ENCODE data around the gene DNAJC13.
"Not testable (repeated sequence)": the region's sequence is repeated elsewhere in the genome, so short reads cannot be mapped to it uniquely, and the experiment has no call there.

DNAJC13 gene

GRCh38 chr3:132416807-132417694, at the start of gene DNAJC13:
TSS of gene DNAJC13 (plus strand) at chr3:132417502. CDS start at chr3:132434551, 17,049 bp downstream.
- peak; percentile 85 for DNase-seq

- DNase-seq = no peak
Observed at GRCh38 chr3:132368515-132368914, 48.8 kb upstream of the DNAJC13 start.

- no peak for DNase-seq
Observed at GRCh38 chr3:132368962-132369361, 48.3 kb upstream of the DNAJC13 start.

- DNase-seq = not testable (repeated sequence)
Observed at GRCh38 chr3:132376945-132377354, 40.4 kb upstream of the DNAJC13 start.

- no peak for DNase-seq
Observed at GRCh38 chr3:132378048-132378762, 39.1 kb upstream of the DNAJC13 start.

- peak; percentile 80 for DNase-seq
Observed at GRCh38 chr3:132378846-132379245, 38.5 kb upstream of the DNAJC13 start.

- DNase-seq = no peak
Observed at GRCh38 chr3:132380920-132381319, 36.4 kb upstream of the DNAJC13 start.

GRCh38 chr3:132381348-132381944, 35.9 kb upstream of the DNAJC13 start:
- no peak for DNase-seq

- no peak for DNase-seq
Observed at GRCh38 chr3:132382267-132382666, 35.0 kb upstream of the DNAJC13 start.

- DNase-seq = no peak
Observed at GRCh38 chr3:132382688-132383194, 34.6 kb upstream of the DNAJC13 start.

- no peak for DNase-seq
Observed at GRCh38 chr3:132386259-132386658, 31.0 kb upstream of the DNAJC13 start.

GRCh38 chr3:132392675-132393074, 24.6 kb upstream of the DNAJC13 start:
- DNase-seq = not testable (repeated sequence)

GRCh38 chr3:132394320-132394719, 23.0 kb upstream of the DNAJC13 start:
- no peak for DNase-seq

- no peak for DNase-seq
Observed at GRCh38 chr3:132395126-132395525, 22.2 kb upstream of the DNAJC13 start.

- DNase-seq = no peak
Observed at GRCh38 chr3:132396255-132396654, 21.0 kb upstream of the DNAJC13 start.

- not testable (repeated sequence) for DNase-seq
Observed at GRCh38 chr3:132396776-132397175, 20.5 kb upstream of the DNAJC13 start.

- DNase-seq = peak; percentile 6
Observed at GRCh38 chr3:132399054-132399929, 18.0 kb upstream of the DNAJC13 start.

- DNase-seq = no peak
Observed at GRCh38 chr3:132401255-132401654, 16.0 kb upstream of the DNAJC13 start.

GRCh38 chr3:132404276-132404675, 13.0 kb upstream of the DNAJC13 start:
- no peak for DNase-seq

GRCh38 chr3:132405188-132405587, 12.1 kb upstream of the DNAJC13 start:
- DNase-seq = peak; percentile 84

- DNase-seq = no peak
Observed at GRCh38 chr3:132405609-132406299, 11.5 kb upstream of the DNAJC13 start.

- DNase-seq = no peak
Observed at GRCh38 chr3:132406587-132406986, 10.7 kb upstream of the DNAJC13 start.

Data from DMS153 (cell line).